ENCODE measurements around the gene POLR3E. TPM values are rescaled to one million over a fixed set of nuclear protein-coding genes. Genes with fewer than 3 reads are reported as not detected.

Gene POLR3E
- total and polyA plus RNA-seq, 2 donors (not counting 1 experiment from before 2014, with no cell fraction given) = 97.1 to 98.4 TPM

DNA sequence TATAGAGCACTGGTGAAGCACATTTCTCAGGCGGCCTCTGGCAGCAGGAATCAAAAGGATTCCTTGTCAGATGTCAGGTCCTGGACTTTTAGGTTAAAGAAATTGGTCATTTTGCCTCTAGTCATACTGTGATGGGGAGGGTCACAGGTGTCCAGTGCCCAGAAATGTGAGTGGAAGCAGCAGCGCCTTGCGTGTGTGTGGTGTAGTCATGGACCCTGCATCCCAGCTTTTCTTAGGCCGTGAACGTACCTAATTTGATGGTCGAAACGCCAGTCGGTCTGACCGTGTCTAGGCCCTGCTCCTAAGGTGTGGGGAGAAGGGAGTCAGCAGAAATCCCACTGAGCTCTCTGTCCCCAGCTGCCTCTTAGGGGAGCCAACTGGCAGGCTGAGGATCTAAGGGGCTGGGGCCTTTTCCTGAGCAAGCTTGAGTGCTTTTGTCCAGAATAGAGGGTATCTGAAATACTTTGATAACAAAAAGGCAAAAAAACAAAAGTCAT, 32.0 kb downstream of the POLR3E start:
- Histone ChIP-seq H3K79me2 (ENCODE audit: control insufficient read depth, insufficient read depth, low read length) (no peaks in the 10 kb centered on the region), H4K20me1 (ENCODE audit: control insufficient read depth, insufficient read depth, low read length, poor library complexity, severe bottlenecking) (peaks cover 18% of the 10 kb centered on the region), H3K9me3 (ENCODE audit: control extremely low read depth in 1 of 3, control insufficient read depth in 2 of 3, insufficient read depth in 1 of 3, low read length in 2 of 3) (no peaks in the 10 kb centered on the region), H3K4me2 (replicated peaks; ENCODE audit: low read depth, low read length, poor library complexity, severe bottlenecking) (no peak overlapping the region), H3K4me1 (ENCODE audit: control insufficient read depth in 2 of 2, insufficient read depth in 2 of 2, low read length in 2 of 2) (no peaks in the 10 kb centered on the region), H3K27ac (ENCODE audit: low read length in 2 of 2) (no peak overlapping the region), H2AFZ (ENCODE audit: insufficient read depth, low read depth, low read length, poor library complexity, severe bottlenecking) (no peak overlapping the region), H3K27me3 (replicated peaks in 1 of 4; ENCODE audit: control extremely low read depth in 1 of 4, control insufficient read depth in 3 of 4, insufficient read depth in 4 of 4, low read length in 3 of 4) (no peaks in the 10 kb centered on the region), H3K9ac (ENCODE audit: low read length) (no peak overlapping the region), H3K36me3 (replicated peaks in 1 of 2; ENCODE audit: control extremely low read depth in 1 of 2, control insufficient read depth in 1 of 2, extremely low read depth in 1 of 2, insufficient read depth in 2 of 2, low read length in 1 of 2) (peaks cover 12 to 80% of the 10 kb centered on the region in 2 experiments), H3K4me3 (ENCODE audit: control extremely low read depth in 1 of 5, extremely low read depth in 1 of 5, insufficient read depth in 1 of 5, low read depth in 2 of 5, low read length in 4 of 5) (no peak overlapping the region)
- ATAC-seq (ENCODE audit: low read depth) (no peak), DNase-seq (no peak)
- Mint-ChIP-seq H3K27ac (no peak overlapping the region), H3K27me3 (no peaks in the 10 kb centered on the region), H3K4me3 (no peak overlapping the region), H3K4me1 (no peaks in the 10 kb centered on the region), H3K9me3 (ENCODE audit: insufficient read depth) (no peaks in the 10 kb centered on the region)
- ChIA-PET POLR2A (no interaction called here), CTCF (interaction anchor here (0.6 to 2.4 kb wide), 2 partner anchors 9 to 44 kb away, joined by 3 to 17 read pairs; no protein-coding TSS in a partner anchor)
- WGBS (ENCODE audit: insufficient coverage) = 98% methylated on average over 9 of the region's 9 CpGs
- TF ChIP-seq EZH2 (IDR thresholded peaks at IDR 0.05; ENCODE audit: borderline replicate concordance, insufficient read depth, low read depth, low read length, poor library complexity, severe bottlenecking) = no peak
- TF ChIP-seq, protein P1, sequence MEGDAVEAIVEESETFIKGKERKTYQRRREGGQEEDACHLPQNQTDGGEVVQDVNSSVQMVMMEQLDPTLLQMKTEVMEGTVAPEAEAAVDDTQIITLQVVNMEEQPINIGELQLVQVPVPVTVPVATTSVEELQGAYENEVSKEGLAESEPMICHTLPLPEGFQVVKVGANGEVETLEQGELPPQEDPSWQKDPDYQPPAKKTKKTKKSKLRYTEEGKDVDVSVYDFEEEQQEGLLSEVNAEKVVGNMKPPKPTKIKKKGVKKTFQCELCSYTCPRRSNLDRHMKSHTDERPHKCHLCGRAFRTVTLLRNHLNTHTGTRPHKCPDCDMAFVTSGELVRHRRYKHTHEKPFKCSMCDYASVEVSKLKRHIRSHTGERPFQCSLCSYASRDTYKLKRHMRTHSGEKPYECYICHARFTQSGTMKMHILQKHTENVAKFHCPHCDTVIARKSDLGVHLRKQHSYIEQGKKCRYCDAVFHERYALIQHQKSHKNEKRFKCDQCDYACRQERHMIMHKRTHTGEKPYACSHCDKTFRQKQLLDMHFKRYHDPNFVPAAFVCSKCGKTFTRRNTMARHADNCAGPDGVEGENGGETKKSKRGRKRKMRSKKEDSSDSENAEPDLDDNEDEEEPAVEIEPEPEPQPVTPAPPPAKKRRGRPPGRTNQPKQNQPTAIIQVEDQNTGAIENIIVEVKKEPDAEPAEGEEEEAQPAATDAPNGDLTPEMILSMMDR (IDR thresholded peaks at IDR 0.05) = no peak
- intact Hi-C loops (cut with micrococcal nuclease) = no loop called here

DNA sequence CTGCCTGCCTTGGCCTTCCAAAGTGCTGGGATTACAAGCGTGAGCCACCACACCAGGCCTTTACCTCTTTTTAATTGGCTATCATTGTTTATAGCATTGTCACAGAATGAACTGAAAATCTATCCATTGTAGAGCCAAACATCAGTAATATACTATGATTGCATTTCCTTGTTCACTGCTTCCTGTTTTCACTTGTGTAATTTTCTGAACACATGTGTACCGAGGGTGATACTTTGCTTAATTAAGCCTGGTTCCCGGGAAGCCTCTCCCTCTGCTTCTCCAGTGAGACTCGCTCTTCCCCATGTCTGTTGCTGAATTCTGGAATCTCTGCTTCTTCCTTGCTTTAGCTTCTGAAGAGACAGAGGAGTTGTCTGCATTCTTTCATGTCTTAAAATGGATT, 33.1 kb downstream of the POLR3E start:
- H3K27ac ChIP-seq (ENCODE audit: low read length in 2 of 2) = no peak overlapping the region
- peaks cover 20 to 80% of the 10 kb centered on the region in 2 experiments for H3K36me3 ChIP-seq (replicated peaks in 1 of 2; ENCODE audit: control extremely low read depth in 1 of 2, control insufficient read depth in 1 of 2, extremely low read depth in 1 of 2, insufficient read depth in 2 of 2, low read length in 1 of 2)
- 100% methylated on average over 1 of the region's 4 CpGs for WGBS (ENCODE audit: insufficient coverage)
- H3K9ac ChIP-seq (ENCODE audit: low read length) = no peak overlapping the region
- intact Hi-C loops (cut with micrococcal nuclease) = no loop called here
- POLR2A ChIA-PET = no interaction called here
- Mint-ChIP-seq H3K9me3 (ENCODE audit: insufficient read depth) (no peaks in the 10 kb centered on the region), H3K4me1 (no peaks in the 10 kb centered on the region), H3K4me3 (no peak overlapping the region), H3K27me3 (no peaks in the 10 kb centered on the region), H3K27ac (no peak overlapping the region)
- no peak overlapping the region for H3K4me3 ChIP-seq (ENCODE audit: control extremely low read depth in 1 of 5, extremely low read depth in 1 of 5, insufficient read depth in 1 of 5, low read depth in 2 of 5, low read length in 4 of 5)
- no peak for DNase-seq
- H3K4me1 ChIP-seq (ENCODE audit: control insufficient read depth in 2 of 2, insufficient read depth in 2 of 2, low read length in 2 of 2) = no peaks in the 10 kb centered on the region
- CTCF ChIA-PET = interaction anchor here (0.6 to 2.4 kb wide), 2 partner anchors 10 to 57 kb away, joined by 3 to 17 read pairs; no protein-coding TSS in a partner anchor
- H3K9me3 ChIP-seq (ENCODE audit: control extremely low read depth in 1 of 3, control insufficient read depth in 2 of 3, insufficient read depth in 1 of 3, low read length in 2 of 3) = peaks cover 0 to 1% (median 0%) of the 10 kb centered on the region in 3 donors
- ATAC-seq (ENCODE audit: low read depth) = no peak
- TF ChIP-seq EZH2 (IDR thresholded peaks at IDR 0.05; ENCODE audit: borderline replicate concordance, insufficient read depth, low read depth, low read length, poor library complexity, severe bottlenecking) = no peak
- TF ChIP-seq, protein P1 (IDR thresholded peaks at IDR 0.05) = no peak
- H3K4me2 ChIP-seq (replicated peaks; ENCODE audit: low read depth, low read length, poor library complexity, severe bottlenecking) = no peak overlapping the region
- peaks cover 18% of the 10 kb centered on the region for H4K20me1 ChIP-seq (ENCODE audit: control insufficient read depth, insufficient read depth, low read length, poor library complexity, severe bottlenecking)
- no peak overlapping the region for H2AFZ ChIP-seq (ENCODE audit: insufficient read depth, low read depth, low read length, poor library complexity, severe bottlenecking)
- H3K79me2 ChIP-seq (ENCODE audit: control insufficient read depth, insufficient read depth, low read length) = no peaks in the 10 kb centered on the region
- no peaks in the 10 kb centered on the region for H3K27me3 ChIP-seq (replicated peaks in 1 of 4; ENCODE audit: control extremely low read depth in 1 of 4, control insufficient read depth in 3 of 4, insufficient read depth in 4 of 4, low read length in 3 of 4)

All from B cell (primary cell).